Memory B cell (primary cell): ENCODE data around the gene OPCML.

Experiments
- ATAC-seq: fragments of 150-1000 bp; cut with Tn5 transposase; 2 replicates; pipeline ENCODE4 v1.10.0; 2021; ENCODE audit warnings: low read depth, mild to moderate bottlenecking, moderate library complexity
- DNase-seq, 2 donors: peaks; one replicate each; pipeline ENCODE4 v3.0.0; 2022; ENCODE audit warnings: low spot score in 2 of 2
- H3K27ac Mint-ChIP-seq: one replicate; pipeline ENCODE4 v1.8.0; 2022; ENCODE audit warnings: mild to moderate bottlenecking, moderate library complexity, mixed read lengths
- H3K27me3 Mint-ChIP-seq: one replicate; pipeline ENCODE4 v1.8.0; 2022; ENCODE audit warnings: mixed read lengths
- H3K36me3 Mint-ChIP-seq: one replicate; pipeline ENCODE4 v1.8.0; 2022; ENCODE audit warnings: mild to moderate bottlenecking, mixed read lengths
- H3K4me1 Mint-ChIP-seq: one replicate; pipeline ENCODE4 v1.8.0; 2022; ENCODE audit warnings: mixed read lengths
- H3K4me3 Mint-ChIP-seq: one replicate; pipeline ENCODE4 v1.8.0; 2022; ENCODE audit warnings: mild to moderate bottlenecking, moderate library complexity, mixed read lengths
- H3K9me3 Mint-ChIP-seq: one replicate; pipeline ENCODE4 v1.8.0; 2022; ENCODE audit warnings: mixed read lengths

The OPCML gene

GRCh38 chr11:133399855-133400625 is 132.3 kb downstream of the OPCML start:
- Mint-ChIP-seq H3K27me3 (no peaks in the 10 kb centered on the region), H3K4me3 (no peak overlapping the region), H3K27ac (no peak overlapping the region), H3K4me1 (no peaks in the 10 kb centered on the region), H3K9me3 (peaks cover 6% of the 10 kb centered on the region), H3K36me3 (no peaks in the 10 kb centered on the region)
- ATAC-seq (no peak), DNase-seq (no peak)

- no peaks in the 10 kb centered on the region for H3K27me3 Mint-ChIP-seq
Observed at GRCh38 chr11:133399294-133399693, 133.0 kb downstream of the OPCML start.

GRCh38 chr11:133390803-133391202 is 141.5 kb downstream of the OPCML start:
- Mint-ChIP-seq H3K9me3 (peaks cover 2% of the 10 kb centered on the region), H3K4me1 (no peaks in the 10 kb centered on the region), H3K27ac (no peak overlapping the region), H3K36me3 (no peaks in the 10 kb centered on the region), H3K27me3 (peaks cover 6% of the 10 kb centered on the region), H3K4me3 (no peak overlapping the region)
- ATAC-seq (no peak), DNase-seq (no peak)

More at GRCh38 chr11:133399294-133399693, 133.0 kb downstream of the OPCML start:
- Mint-ChIP-seq H3K4me1 (no peaks in the 10 kb centered on the region), H3K27ac (no peak overlapping the region), H3K4me3 (no peak overlapping the region), H3K36me3 (no peaks in the 10 kb centered on the region), H3K9me3 (peaks cover 4% of the 10 kb centered on the region)
- DNase-seq (no peak), ATAC-seq (no peak)

GRCh38 chr11:133388975-133389568 is 143.2 kb downstream of the OPCML start:
- no peak for DNase-seq
- Mint-ChIP-seq H3K9me3 (peaks cover 2% of the 10 kb centered on the region), H3K27ac (no peak overlapping the region), H3K36me3 (no peaks in the 10 kb centered on the region), H3K4me1 (no peaks in the 10 kb centered on the region), H3K4me3 (no peak overlapping the region), H3K27me3 (peaks cover 6% of the 10 kb centered on the region)
- no peak for ATAC-seq

GRCh38 chr11:133388260-133388659 is 144.0 kb downstream of the OPCML start:
- Mint-ChIP-seq H3K27ac (no peak overlapping the region), H3K4me3 (no peak overlapping the region), H3K36me3 (no peaks in the 10 kb centered on the region), H3K9me3 (peaks cover 1% of the 10 kb centered on the region), H3K27me3 (peaks cover 4% of the 10 kb centered on the region), H3K4me1 (no peaks in the 10 kb centered on the region)
- DNase-seq (no peak), ATAC-seq (no peak)

- DNase-seq (no peak), ATAC-seq (no peak)
- peaks cover 4% of the 10 kb centered on the region for H3K27me3 Mint-ChIP-seq
- H3K4me3 Mint-ChIP-seq = no peak overlapping the region
- no peak overlapping the region for H3K27ac Mint-ChIP-seq
- no peaks in the 10 kb centered on the region for H3K4me1 Mint-ChIP-seq
- H3K36me3 Mint-ChIP-seq = no peaks in the 10 kb centered on the region
- peaks cover 1% of the 10 kb centered on the region for H3K9me3 Mint-ChIP-seq
Observed at GRCh38 chr11:133386852-133387251, 145.4 kb downstream of the OPCML start.

- Mint-ChIP-seq H3K36me3 (no peaks in the 10 kb centered on the region), H3K27me3 (peaks cover 4% of the 10 kb centered on the region), H3K4me1 (no peaks in the 10 kb centered on the region), H3K4me3 (no peak overlapping the region), H3K27ac (no peak overlapping the region), H3K9me3 (peaks cover 1% of the 10 kb centered on the region)
- no peak for ATAC-seq
- DNase-seq = no peak
Observed at GRCh38 chr11:133386262-133386661, 146.0 kb downstream of the OPCML start.

- H3K9me3 Mint-ChIP-seq = peaks cover 3% of the 10 kb centered on the region
- no peak overlapping the region for H3K27ac Mint-ChIP-seq
- no peak overlapping the region for H3K4me3 Mint-ChIP-seq
- no peaks in the 10 kb centered on the region for H3K4me1 Mint-ChIP-seq
- ATAC-seq = no peak
- H3K27me3 Mint-ChIP-seq = peaks cover 4% of the 10 kb centered on the region
- no peaks in the 10 kb centered on the region for H3K36me3 Mint-ChIP-seq
- no peak for DNase-seq
Observed at GRCh38 chr11:133385781-133386180, 146.5 kb downstream of the OPCML start.

GRCh38 chr11:133384731-133385130 is 147.6 kb downstream of the OPCML start:
- Mint-ChIP-seq H3K9me3 (peaks cover 3% of the 10 kb centered on the region), H3K27me3 (peaks cover 4% of the 10 kb centered on the region), H3K36me3 (no peaks in the 10 kb centered on the region), H3K4me3 (no peak overlapping the region), H3K27ac (no peak overlapping the region), H3K4me1 (no peaks in the 10 kb centered on the region)
- no peak for DNase-seq
- no peak for ATAC-seq

- Mint-ChIP-seq H3K27me3 (peaks cover 4% of the 10 kb centered on the region), H3K27ac (no peak overlapping the region), H3K36me3 (no peaks in the 10 kb centered on the region), H3K9me3 (peaks cover 5% of the 10 kb centered on the region), H3K4me1 (no peaks in the 10 kb centered on the region), H3K4me3 (no peak overlapping the region)
- ATAC-seq (no peak), DNase-seq (no peak)
Observed at GRCh38 chr11:133383689-133384088, 148.6 kb downstream of the OPCML start.

GRCh38 chr11:133383201-133383600 is 149.1 kb downstream of the OPCML start:
- ATAC-seq (no peak), DNase-seq (no peak)
- no peak overlapping the region for H3K4me3 Mint-ChIP-seq
- H3K4me1 Mint-ChIP-seq = no peaks in the 10 kb centered on the region
- H3K27me3 Mint-ChIP-seq = peaks cover 4% of the 10 kb centered on the region
- no peak overlapping the region for H3K27ac Mint-ChIP-seq
- H3K9me3 Mint-ChIP-seq = peaks cover 5% of the 10 kb centered on the region
- H3K36me3 Mint-ChIP-seq = no peaks in the 10 kb centered on the region

GRCh38 chr11:133382131-133382812 is 150.0 kb downstream of the OPCML start:
- no peak for DNase-seq
- H3K4me3 Mint-ChIP-seq = no peak overlapping the region
- no peaks in the 10 kb centered on the region for H3K36me3 Mint-ChIP-seq
- H3K27ac Mint-ChIP-seq = no peak overlapping the region
- H3K27me3 Mint-ChIP-seq = peaks cover 4% of the 10 kb centered on the region
- no peaks in the 10 kb centered on the region for H3K4me1 Mint-ChIP-seq
- ATAC-seq = no peak
- H3K9me3 Mint-ChIP-seq = peaks cover 5% of the 10 kb centered on the region

GRCh38 chr11:133381761-133382130 is 150.6 kb downstream of the OPCML start:
- Mint-ChIP-seq H3K36me3 (no peaks in the 10 kb centered on the region), H3K27me3 (peaks cover 4% of the 10 kb centered on the region), H3K4me1 (no peaks in the 10 kb centered on the region), H3K4me3 (no peak overlapping the region), H3K9me3 (peaks cover 5% of the 10 kb centered on the region), H3K27ac (no peak overlapping the region)
- DNase-seq = no peak
- ATAC-seq = no peak

GRCh38 chr11:133366147-133366546 is 166.2 kb downstream of the OPCML start:
- Mint-ChIP-seq H3K4me3 (no peak overlapping the region), H3K9me3 (peaks cover 1% of the 10 kb centered on the region), H3K27ac (no peak overlapping the region), H3K36me3 (no peaks in the 10 kb centered on the region), H3K4me1 (no peaks in the 10 kb centered on the region), H3K27me3 (no peaks in the 10 kb centered on the region)
- no peak for ATAC-seq
- no peak for DNase-seq
